ENCODE data around the gene FZR1. TPM values are rescaled to one million over a fixed set of nuclear protein-coding genes. Genes with fewer than 3 reads are reported as not detected.
A peak's percentile ranks its signal among the peaks of the same experiment; 100 is the strongest.

FZR1 gene
- total RNA-seq, 1 donor from 2014 or later = 63.2 TPM

- Mint-ChIP-seq H3K4me1 (ENCODE audit: unreplicated experiment) (peaks cover 8% of the 10 kb centered on the region), H3K36me3 (peaks cover 13% of the 10 kb centered on the region), H3K9me3 (no peaks in the 10 kb centered on the region), H3K27me3 (no peaks in the 10 kb centered on the region), H3K4me3 (no peak overlapping the region), H3K27ac (no peak overlapping the region)
- TF ChIP-seq, protein P1, sequence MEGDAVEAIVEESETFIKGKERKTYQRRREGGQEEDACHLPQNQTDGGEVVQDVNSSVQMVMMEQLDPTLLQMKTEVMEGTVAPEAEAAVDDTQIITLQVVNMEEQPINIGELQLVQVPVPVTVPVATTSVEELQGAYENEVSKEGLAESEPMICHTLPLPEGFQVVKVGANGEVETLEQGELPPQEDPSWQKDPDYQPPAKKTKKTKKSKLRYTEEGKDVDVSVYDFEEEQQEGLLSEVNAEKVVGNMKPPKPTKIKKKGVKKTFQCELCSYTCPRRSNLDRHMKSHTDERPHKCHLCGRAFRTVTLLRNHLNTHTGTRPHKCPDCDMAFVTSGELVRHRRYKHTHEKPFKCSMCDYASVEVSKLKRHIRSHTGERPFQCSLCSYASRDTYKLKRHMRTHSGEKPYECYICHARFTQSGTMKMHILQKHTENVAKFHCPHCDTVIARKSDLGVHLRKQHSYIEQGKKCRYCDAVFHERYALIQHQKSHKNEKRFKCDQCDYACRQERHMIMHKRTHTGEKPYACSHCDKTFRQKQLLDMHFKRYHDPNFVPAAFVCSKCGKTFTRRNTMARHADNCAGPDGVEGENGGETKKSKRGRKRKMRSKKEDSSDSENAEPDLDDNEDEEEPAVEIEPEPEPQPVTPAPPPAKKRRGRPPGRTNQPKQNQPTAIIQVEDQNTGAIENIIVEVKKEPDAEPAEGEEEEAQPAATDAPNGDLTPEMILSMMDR (conservative IDR thresholded peaks at IDR 0.05) = no peak
- DNase-seq (ENCODE audit: extremely low spot score, unreplicated experiment) = no peak
These were observed 11.6 kb upstream of the FZR1 start for GRCh38 chr19:3494559-3494958.

DNA sequence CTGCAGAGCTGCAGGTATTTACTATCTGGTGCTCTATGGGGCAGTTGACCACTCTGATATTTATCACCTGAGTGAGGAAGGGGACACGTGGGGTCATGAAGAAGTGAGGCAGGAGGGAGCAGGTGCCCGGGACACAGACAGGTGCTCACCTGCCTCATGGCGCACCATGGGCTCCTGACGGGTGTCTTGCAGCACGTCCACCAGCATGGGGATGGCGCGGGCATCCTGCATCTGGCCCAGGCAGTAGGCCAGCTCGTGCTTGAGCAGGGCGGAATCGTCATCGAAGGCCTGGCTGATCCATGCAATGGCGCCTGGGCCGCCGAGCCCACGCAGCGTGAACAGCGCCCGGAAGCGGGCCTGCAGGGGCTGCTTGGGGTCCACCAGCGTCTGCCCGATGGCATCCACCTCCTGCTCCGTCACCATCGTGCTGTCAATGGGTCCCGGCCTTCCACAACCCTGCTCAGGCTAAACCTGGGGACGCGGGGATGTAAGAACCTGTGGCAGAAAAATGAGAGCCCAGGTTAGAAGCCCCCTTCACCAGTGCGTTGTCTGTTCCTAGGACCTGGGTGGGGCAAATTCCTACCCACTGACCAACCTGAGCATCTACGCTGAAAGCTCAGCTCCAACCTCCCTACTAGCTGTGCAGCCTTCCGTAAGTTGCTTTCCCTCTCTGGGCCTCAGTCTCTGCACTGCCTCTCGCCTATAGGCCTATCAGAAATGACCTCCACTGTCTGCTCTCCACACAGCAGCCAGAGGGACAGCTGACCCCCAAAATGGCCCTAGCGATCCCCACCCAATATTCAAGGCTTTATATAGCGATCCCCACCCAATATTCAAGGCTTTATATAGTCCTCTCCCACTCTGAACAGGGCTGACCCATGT lies 9.5 kb upstream of the FZR1 start:
- Mint-ChIP-seq H3K9me3 (peaks cover 4% of the 10 kb centered on the region), H3K27ac (no peak overlapping the region), H3K4me3 (no peak overlapping the region), H3K4me1 (ENCODE audit: unreplicated experiment) (peaks cover 13% of the 10 kb centered on the region), H3K36me3 (peaks cover 13% of the 10 kb centered on the region), H3K27me3 (no peaks in the 10 kb centered on the region)
- no peak for DNase-seq (ENCODE audit: extremely low spot score, unreplicated experiment)
- TF ChIP-seq, protein P1 (conservative IDR thresholded peaks at IDR 0.05) = no peak

DNA sequence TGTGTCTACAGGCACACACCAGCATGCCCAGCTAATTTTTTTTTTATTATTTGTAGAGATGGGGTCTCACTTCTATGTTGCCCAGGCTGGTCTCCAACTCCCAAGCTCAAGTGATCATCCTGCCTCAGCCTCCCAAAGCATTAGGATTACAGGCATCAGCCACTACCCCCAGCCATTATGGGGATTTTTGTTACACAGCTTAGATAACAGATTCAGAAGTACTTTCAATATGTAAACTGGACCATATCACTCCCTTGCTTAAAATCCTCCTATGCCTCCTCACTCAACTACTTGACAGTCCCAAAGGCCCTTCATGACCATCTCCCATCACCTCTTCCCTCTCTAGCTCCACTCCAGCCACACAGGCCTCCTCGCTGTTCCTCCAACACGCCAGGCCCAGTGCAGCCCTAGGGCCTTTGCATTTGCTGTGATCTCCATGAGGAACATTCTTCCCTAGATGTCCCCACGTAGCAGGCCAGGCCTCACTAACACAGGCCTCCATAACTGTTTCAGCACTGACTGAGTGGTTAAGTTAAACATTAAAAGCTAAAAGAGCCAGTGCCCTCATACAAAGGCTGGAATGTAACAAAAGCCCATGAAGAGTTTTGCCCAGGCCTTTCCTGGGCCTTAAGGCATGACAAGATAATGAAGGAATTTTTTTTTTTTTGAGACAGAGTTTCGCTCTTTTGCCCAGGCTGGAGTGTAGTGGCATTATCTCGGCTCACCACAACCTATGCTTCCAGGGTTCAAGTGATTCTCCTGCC lies 8.2 kb upstream of the FZR1 start:
- TF ChIP-seq, protein P1 (conservative IDR thresholded peaks at IDR 0.05) = no peak
- DNase-seq (ENCODE audit: extremely low spot score, unreplicated experiment) = no peak
- Mint-ChIP-seq H3K27me3 (no peaks in the 10 kb centered on the region), H3K9me3 (peaks cover 4% of the 10 kb centered on the region), H3K27ac (no peak overlapping the region), H3K4me1 (ENCODE audit: unreplicated experiment) (peaks cover 13% of the 10 kb centered on the region), H3K4me3 (peak overlapping the region; percentile 0), H3K36me3 (peaks cover 9% of the 10 kb centered on the region)

DNA sequence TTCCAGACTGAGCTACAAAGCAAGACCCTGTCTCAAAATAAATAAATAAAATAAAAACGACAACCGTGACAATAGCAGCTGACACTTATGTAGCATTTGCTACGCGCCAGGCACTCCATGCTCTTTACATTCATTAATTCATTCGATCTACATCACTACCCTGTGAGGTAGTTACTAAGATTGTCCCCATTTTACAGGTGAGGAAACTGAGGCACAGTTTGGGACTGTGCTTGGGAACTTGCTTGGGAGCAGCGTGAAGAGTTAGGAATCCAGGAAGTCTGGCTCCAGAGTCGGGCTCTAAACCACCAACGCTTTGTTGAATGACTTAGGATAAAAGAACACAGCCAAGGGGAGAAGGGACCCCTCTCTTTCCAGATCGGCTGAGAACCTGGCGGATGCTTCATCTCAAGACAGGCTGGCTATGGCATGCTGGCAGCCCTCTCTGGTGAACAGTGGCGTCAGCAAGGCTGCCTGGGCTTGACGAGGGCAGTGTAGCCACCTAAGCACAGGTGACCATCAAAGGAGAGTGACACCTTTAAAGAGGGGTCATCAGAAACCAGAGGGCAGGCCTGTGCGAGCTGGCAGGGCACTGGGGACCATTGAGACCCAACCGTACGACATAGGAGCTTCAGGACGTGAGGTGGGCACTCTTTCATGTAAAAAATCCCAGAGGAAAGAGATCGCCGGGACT lies 6.2 kb upstream of the FZR1 start:
- no peak for DNase-seq (ENCODE audit: extremely low spot score, unreplicated experiment)
- TF ChIP-seq, protein P1 (conservative IDR thresholded peaks at IDR 0.05) = no peak
- Mint-ChIP-seq H3K4me1 (ENCODE audit: unreplicated experiment) (peaks cover 18% of the 10 kb centered on the region), H3K27ac (peak overlapping the region; percentile 98), H3K27me3 (no peaks in the 10 kb centered on the region), H3K4me3 (peak overlapping the region; percentile 93), H3K9me3 (peaks cover 4% of the 10 kb centered on the region), H3K36me3 (peaks cover 9% of the 10 kb centered on the region)

- peak; percentile 94 for DNase-seq (ENCODE audit: extremely low spot score, unreplicated experiment)
- TF ChIP-seq, protein P1 (conservative IDR thresholded peaks at IDR 0.05) = no peak
- Mint-ChIP-seq H3K27ac (peak within 1 kb of the TSS; percentile 98), H3K36me3 (peaks cover 9% of the 10 kb centered on the region), H3K27me3 (no peaks in the 10 kb centered on the region), H3K9me3 (peaks cover 4% of the 10 kb centered on the region), H3K4me1 (ENCODE audit: unreplicated experiment) (peaks cover 19% of the 10 kb centered on the region), H3K4me3 (peak within 1 kb of the TSS; percentile 93)
These were observed 5.5 kb upstream of the FZR1 start, which contains the start of gene DOHH for GRCh38 chr19:3500429-3501101. Gene DOHH (minus strand): TSS chr19:3500674. CDS start chr19:3496814, 3,860 bp downstream.

Data from type B pancreatic cell (in vitro differentiated cells).